DND-41 (cell line): ENCODE measurements around the gene DLG2.
"Not testable (repeated sequence)": the region's sequence is repeated elsewhere in the genome, so short reads cannot be mapped to it uniquely, and the experiment has no call there.

Source experiments
- CTCF ChIP-seq: IDR thresholded peaks from 2 replicates; pipeline ENCODE4 v1.5.1; 2012; ENCODE audit warnings: borderline replicate concordance, low read length, moderate library complexity, mild to moderate bottlenecking; ENCODE audit not compliant: poor library complexity, severe bottlenecking; ENCODE audit errors: extremely low read depth
- EZH2 ChIP-seq: IDR thresholded peaks from 3 replicates; pipeline ENCODE4 v1.6.1; 2012; ENCODE audit warnings: borderline replicate concordance, low read depth, mild to moderate bottlenecking, moderate library complexity, low read length, inconsistent platforms; ENCODE audit not compliant: severe bottlenecking

GRCh38 chr11:85340846-85341245 is 286.3 kb downstream of the DLG2 start:
- not testable (repeated sequence) for TF ChIP-seq CTCF, EZH2
